GM12878 (cell line): Measurements from ENCODE around the gene MITF.

ENCODE experiments used
- EZH2 ChIP-seq: IDR thresholded peaks from 2 replicates; pipeline ENCODE4 v1.6.1; 2012; ENCODE audit warnings: low read depth, mild to moderate bottlenecking, control low read depth, inconsistent platforms, low read length, borderline replicate concordance; ENCODE audit not compliant: control insufficient read depth
- YY1 ChIP-seq: IDR thresholded peaks from 2 replicates; pipeline ENCODE4 v1.6.1; 2011; ENCODE audit warnings: low read depth, mild to moderate bottlenecking, low read length

DNA sequence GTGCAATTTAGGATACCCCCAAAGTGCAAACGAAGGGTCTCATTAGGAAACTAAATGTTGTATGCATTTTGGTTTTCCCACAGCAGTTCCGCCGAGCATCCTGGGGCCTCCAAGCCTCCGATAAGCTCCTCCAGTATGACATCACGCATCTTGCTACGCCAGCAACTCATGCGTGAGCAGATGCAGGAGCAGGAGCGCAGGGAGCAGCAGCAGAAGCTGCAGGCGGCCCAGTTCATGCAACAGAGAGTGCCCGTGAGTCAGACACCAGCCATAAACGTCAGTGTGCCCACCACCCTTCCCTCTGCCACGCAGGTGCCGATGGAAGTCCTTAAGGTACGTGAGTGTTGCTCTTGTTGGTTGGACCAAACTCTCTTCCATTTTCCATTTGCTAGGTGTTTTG is 139.8 kb downstream of the MITF start:
- TF ChIP-seq EZH2 (no peak), YY1 (no peak)
